K562 (cell line): ENCODE results near the gene SMARCD2. TPM values are rescaled to one million over a fixed set of nuclear protein-coding genes. Genes with fewer than 3 reads are reported as not detected.

ENCODE experiments used
- FOXJ2 ChIP-seq: fragments of 200-800 bp; sonication (Bioruptor generic); IDR thresholded peaks from 2 replicates; pipeline ENCODE4 v1.6.1; 2016; ENCODE audit warnings: missing genetic modification characterization, missing compliant biosample characterization
- MAFK ChIP-seq: IDR thresholded peaks from 2 replicates; pipeline ENCODE4 v1.6.1; 2011; ENCODE audit warnings: low read length, improper control_type of control experiment
- NBN ChIP-seq: fragments of 450-650 bp; IDR thresholded peaks from 2 replicates; pipeline ENCODE4 v1.6.1; 2016; ENCODE audit warnings: low read depth, mild to moderate bottlenecking
- NR1H2 ChIP-seq: sonication (generic); formaldehyde crosslinking; IDR thresholded peaks from 2 replicates; pipeline ENCODE4 v1.4.0; 2020; ENCODE audit warnings: mild to moderate bottlenecking, missing genetic modification reagents
- NR2C1 ChIP-seq, 2 experiments: fragments of 450-650 bp; IDR thresholded peaks; 2 replicates each; pipeline ENCODE4 v1.6.1; 2017; ENCODE audit warnings: mild to moderate bottlenecking in 2 of 2, antibody characterized with exemption in 1 of 2, inconsistent platforms in 1 of 2, missing compliant biosample characterization in 1 of 2, missing genetic modification characterization in 1 of 2
- PHF20 ChIP-seq: fragments of 450-650 bp; IDR thresholded peaks from 2 replicates; pipeline ENCODE4 v1.6.1; 2018; ENCODE audit not compliant: partially characterized antibody
- SLC30A9 ChIP-seq: fragments of 250-450 bp; sonication (Bioruptor Pico); IDR thresholded peaks from 2 replicates; pipeline ENCODE4 v1.8.0; 2022; ENCODE audit warnings: mild to moderate bottlenecking, moderate library complexity
- TOE1 ChIP-seq, 2 experiments: fragments of 450-650 bp in 1 of 2; sonication (generic) in 1 of 2; formaldehyde crosslinking in 1 of 2; IDR thresholded peaks; 2 replicates each; pipeline versions ENCODE4 v1.7.1 to v1.8.0; 2016 to 2022; ENCODE audit warnings: borderline replicate concordance in 2 of 2, mild to moderate bottlenecking in 2 of 2, antibody characterized with exemption in 1 of 2, inconsistent platforms in 1 of 2, low read depth in 1 of 2, missing genetic modification reagents in 1 of 2, moderate library complexity in 1 of 2
- XRCC5 ChIP-seq: fragments of 200-400 bp; formaldehyde crosslinking; IDR thresholded peaks from 2 replicates; pipeline ENCODE4 v1.6.1; 2017; ENCODE audit warnings: low read depth, mild to moderate bottlenecking, low read length
- YY1 ChIP-seq, 3 experiments: IDR thresholded peaks; 2 replicates each; pipeline ENCODE4 v1.6.1; 2011; ENCODE audit warnings: low read length in 2 of 3, mild to moderate bottlenecking in 2 of 3, moderate library complexity in 2 of 3, borderline replicate concordance in 1 of 3, control low read depth in 1 of 3, low read depth in 1 of 3; ENCODE audit not compliant: insufficient read depth in 3 of 3, insufficient replicate concordance in 2 of 3, control insufficient read depth in 1 of 3, insufficient read length in 1 of 3; ENCODE audit errors: extremely low read depth in 1 of 3
- ZBTB11 ChIP-seq, 3 experiments: fragments of 200-800 bp in 1 of 3; fragments of 250-450 bp in 1 of 3; fragments of 450-650 bp in 1 of 3; sonication (Bioruptor Pico) in 1 of 3; sonication (Bioruptor generic) in 1 of 3; formaldehyde crosslinking in 1 of 3; IDR thresholded peaks; 2 replicates each; pipeline versions ENCODE4 v1.6.1 to v1.8.0; 2016 to 2022; ENCODE audit warnings: mild to moderate bottlenecking in 2 of 3, missing genetic modification characterization in 2 of 3, missing compliant biosample characterization in 1 of 3, moderate library complexity in 1 of 3
- polyA plus RNA-seq, 8 experiments: library from polyadenylated mRNA; depleted of rRNA in 4 of 8; stranded (reverse) in 5 of 8; unstranded in 3 of 8; fragments of >200 nt; fragmentation: Nextera tagmentation in 2 of 8; fragmentation: Illumina TruSeq in 1 of 8; extraction: Ambion mirVana in 2 of 8; extraction: Trizol in 1 of 8; gene quantifications; 2 replicates each; pipeline versions ENCODE4 v1.2.1 to v1.2.3, GENCODE V29; 2011 to 2014; ENCODE audit warnings: inconsistent platforms in 1 of 8, missing spikeins in 1 of 8
- total RNA-seq, 7 experiments: library from RNA; depleted of rRNA in 6 of 7; stranded (reverse); fragments of >200 nt in 6 of 7; fragmentation: Illumina TruSeq in 2 of 7; extraction: Trizol in 2 of 7; gene quantifications; 2 replicates each; pipeline versions ENCODE4 v1.2.1 to v1.2.3, GENCODE V29; 2011 to 2021; ENCODE audit warnings: low replicate concordance in 1 of 7
- TF ChIP-seq, protein P1 (sequence below): fragments of 450-650 bp; IDR thresholded peaks from 2 replicates; pipeline ENCODE4 v1.6.1; 2017; ENCODE audit warnings: antibody characterized with exemption, mild to moderate bottlenecking
- TF ChIP-seq, protein P2 (sequence below): fragments of 250-450 bp; sonication (Bioruptor Pico); IDR thresholded peaks from 2 replicates; pipeline ENCODE4 v1.5.0; 2022; ENCODE audit warnings: mild to moderate bottlenecking

SMARCD2 gene
- total and polyA plus RNA-seq, 9 of the 15 experiments (the other 6 are each of a cell fraction or from before 2014, with no cell fraction given), result 1.7 to 114 (median 90.3) TPM

GRCh38 chr17:63827002-63827800, 15.3 kb downstream of the SMARCD2 start, which contains the start of the genes FTSJ3 and PSMC5 (continued):
- TF ChIP-seq ZBTB11 (CRISPR knock-in tag; IDR thresholded peaks at IDR 0.05) (peak; percentile 64 to 93 (median 75); a peak in 4 of 6 replicates), TOE1 (IDR thresholded peaks at IDR 0.05; ENCODE audit: borderline replicate concordance) (0 out of 2 replicates have a peak, but pooled peaks have one; percentile 71), TOE1 (CRISPR knock-in tag; IDR thresholded peaks at IDR 0.05; ENCODE audit: borderline replicate concordance, low read depth) (no peak), PHF20 (peak; percentile 76), NR2C1 (IDR thresholded peaks at IDR 0.05) (peak; percentile 100), NR2C1 (tag; IDR thresholded peaks at IDR 0.05) (peak; percentile 100), YY1 (IDR thresholded peaks at IDR 0.05; ENCODE audit: borderline replicate concordance in 1 of 3, control insufficient read depth in 1 of 3, extremely low read depth in 1 of 3, insufficient read depth in 3 of 3, insufficient read length in 1 of 3, insufficient replicate concordance in 2 of 3, low read depth in 1 of 3, low read length in 2 of 3) (peak; percentile 93 to 98 (median 97)), FOXJ2 (tag) (no peak), XRCC5 (no peak), NR1H2 (CRISPR knock-in tag) (no peak), MAFK (peak; percentile 74), SLC30A9 (no peak), NBN (no peak; the same call in 1 of the 2 replicates)
- TF ChIP-seq, protein P1, sequence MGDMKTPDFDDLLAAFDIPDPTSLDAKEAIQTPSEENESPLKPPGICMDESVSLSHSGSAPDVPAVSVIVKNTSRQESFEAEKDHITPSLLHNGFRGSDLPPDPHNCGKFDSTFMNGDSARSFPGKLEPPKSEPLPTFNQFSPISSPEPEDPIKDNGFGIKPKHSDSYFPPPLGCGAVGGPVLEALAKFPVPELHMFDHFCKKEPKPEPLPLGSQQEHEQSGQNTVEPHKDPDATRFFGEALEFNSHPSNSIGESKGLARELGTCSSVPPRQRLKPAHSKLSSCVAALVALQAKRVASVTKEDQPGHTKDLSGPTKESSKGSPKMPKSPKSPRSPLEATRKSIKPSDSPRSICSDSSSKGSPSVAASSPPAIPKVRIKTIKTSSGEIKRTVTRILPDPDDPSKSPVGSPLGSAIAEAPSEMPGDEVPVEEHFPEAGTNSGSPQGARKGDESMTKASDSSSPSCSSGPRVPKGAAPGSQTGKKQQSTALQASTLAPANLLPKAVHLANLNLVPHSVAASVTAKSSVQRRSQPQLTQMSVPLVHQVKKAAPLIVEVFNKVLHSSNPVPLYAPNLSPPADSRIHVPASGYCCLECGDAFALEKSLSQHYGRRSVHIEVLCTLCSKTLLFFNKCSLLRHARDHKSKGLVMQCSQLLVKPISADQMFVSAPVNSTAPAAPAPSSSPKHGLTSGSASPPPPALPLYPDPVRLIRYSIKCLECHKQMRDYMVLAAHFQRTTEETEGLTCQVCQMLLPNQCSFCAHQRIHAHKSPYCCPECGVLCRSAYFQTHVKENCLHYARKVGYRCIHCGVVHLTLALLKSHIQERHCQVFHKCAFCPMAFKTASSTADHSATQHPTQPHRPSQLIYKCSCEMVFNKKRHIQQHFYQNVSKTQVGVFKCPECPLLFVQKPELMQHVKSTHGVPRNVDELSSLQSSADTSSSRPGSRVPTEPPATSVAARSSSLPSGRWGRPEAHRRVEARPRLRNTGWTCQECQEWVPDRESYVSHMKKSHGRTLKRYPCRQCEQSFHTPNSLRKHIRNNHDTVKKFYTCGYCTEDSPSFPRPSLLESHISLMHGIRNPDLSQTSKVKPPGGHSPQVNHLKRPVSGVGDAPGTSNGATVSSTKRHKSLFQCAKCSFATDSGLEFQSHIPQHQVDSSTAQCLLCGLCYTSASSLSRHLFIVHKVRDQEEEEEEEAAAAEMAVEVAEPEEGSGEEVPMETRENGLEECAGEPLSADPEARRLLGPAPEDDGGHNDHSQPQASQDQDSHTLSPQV, result no peak
- TF ChIP-seq, protein P2, sequence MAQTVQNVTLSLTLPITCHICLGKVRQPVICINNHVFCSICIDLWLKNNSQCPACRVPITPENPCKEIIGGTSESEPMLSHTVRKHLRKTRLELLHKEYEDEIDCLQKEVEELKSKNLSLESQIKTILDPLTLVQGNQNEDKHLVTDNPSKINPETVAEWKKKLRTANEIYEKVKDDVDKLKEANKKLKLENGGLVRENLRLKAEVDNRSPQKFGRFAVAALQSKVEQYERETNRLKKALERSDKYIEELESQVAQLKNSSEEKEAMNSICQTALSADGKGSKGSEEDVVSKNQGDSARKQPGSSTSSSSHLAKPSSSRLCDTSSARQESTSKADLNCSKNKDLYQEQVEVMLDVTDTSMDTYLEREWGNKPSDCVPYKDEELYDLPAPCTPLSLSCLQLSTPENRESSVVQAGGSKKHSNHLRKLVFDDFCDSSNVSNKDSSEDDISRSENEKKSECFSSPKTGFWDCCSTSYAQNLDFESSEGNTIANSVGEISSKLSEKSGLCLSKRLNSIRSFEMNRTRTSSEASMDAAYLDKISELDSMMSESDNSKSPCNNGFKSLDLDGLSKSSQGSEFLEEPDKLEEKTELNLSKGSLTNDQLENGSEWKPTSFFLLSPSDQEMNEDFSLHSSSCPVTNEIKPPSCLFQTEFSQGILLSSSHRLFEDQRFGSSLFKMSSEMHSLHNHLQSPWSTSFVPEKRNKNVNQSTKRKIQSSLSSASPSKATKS (CRISPR knock-in tag), result 0 out of 2 replicates have a peak, but pooled peaks have one; percentile 56
